ENCODE measurements around the gene STARD3. TPM values are rescaled to one million over a fixed set of nuclear protein-coding genes. Genes with fewer than 3 reads are reported as not detected.
"Not testable (repeated sequence)": the region's sequence is repeated elsewhere in the genome, so short reads cannot be mapped to it uniquely, and the experiment has no call there.

Gene STARD3
- total and polyA plus RNA-seq, 4 experiments from 2014 or later: 42.2 to 110 (median 73.8) TPM

GRCh38 chr17:39696731-39697130 is 59.8 kb downstream of the STARD3 start:
- intact Hi-C loops (cut with micrococcal nuclease): no loop called here
- no peaks in the 10 kb centered on the region for H3K9me3 ChIP-seq (ENCODE audit: control insufficient read depth in 1 of 2, low read length in 2 of 2)
- H3K27me3 Mint-ChIP-seq: peaks cover 24 to 26% of the 10 kb centered on the region in 2 donors
- H3K27me3 ChIP-seq (ENCODE audit: insufficient read depth, low read length): peaks cover 3% of the 10 kb centered on the region
- H3K4me1 Mint-ChIP-seq: peaks cover 4 to 21% (median 5%) of the 10 kb centered on the region in 4 donors
- H3K4me1 ChIP-seq (ENCODE audit: insufficient read depth, low read length): no peaks in the 10 kb centered on the region
- ChIA-PET POLR2A (ENCODE audit: partially characterized antibody) (no interaction called here), CTCF (ENCODE audit: partially characterized antibody) (interaction anchor here (1.0 kb wide), 2 partner anchors 9 to 43 kb away, joined by 3 to 4 read pairs; partner anchors contain the start of gene PGAP3)
- no peak overlapping the region for H3K27ac ChIP-seq (ENCODE audit: low read depth, low read length)
- no peaks in the 10 kb centered on the region for H3K36me3 ChIP-seq (ENCODE audit: insufficient read depth, low read length)
- no peak for DNase-seq
- no peak overlapping the region for H3K4me3 Mint-ChIP-seq
- peaks cover 2 to 4% of the 10 kb centered on the region in 2 donors for H3K36me3 Mint-ChIP-seq
- H3K9me3 Mint-ChIP-seq: no peaks in the 10 kb centered on the region
- H3K27ac Mint-ChIP-seq: no peak overlapping the region
- H3K4me3 ChIP-seq (ENCODE audit: low read length in 2 of 2): no peak overlapping the region

- CTCF ChIA-PET (ENCODE audit: partially characterized antibody): no interaction called here
- DNase-seq: no peak
- POLR2A ChIA-PET (ENCODE audit: partially characterized antibody): interaction anchor here (1.2 kb wide), 1 partner anchor 74 kb away, joined by 4 read pairs; no protein-coding TSS in a partner anchor
- Mint-ChIP-seq H3K27me3 (peaks cover 25 to 31% of the 10 kb centered on the region in 2 donors), H3K4me1 (peaks cover 4 to 21% (median 5%) of the 10 kb centered on the region in 4 donors), H3K27ac (peak overlapping the region in 1 of 7 donors; percentile 53), H3K4me3 (no peak overlapping the region), H3K36me3 (peaks cover 2 to 4% of the 10 kb centered on the region in 2 donors), H3K9me3 (no peaks in the 10 kb centered on the region)
- intact Hi-C loops (cut with micrococcal nuclease): no loop called here
- Histone ChIP-seq H3K27me3 (ENCODE audit: insufficient read depth, low read length) (peaks cover 3% of the 10 kb centered on the region), H3K27ac (ENCODE audit: low read depth, low read length) (no peak overlapping the region), H3K9me3 (ENCODE audit: control insufficient read depth in 1 of 2, low read length in 2 of 2) (no peaks in the 10 kb centered on the region), H3K4me1 (ENCODE audit: insufficient read depth, low read length) (no peaks in the 10 kb centered on the region), H3K4me3 (ENCODE audit: low read length in 2 of 2) (no peak overlapping the region), H3K36me3 (ENCODE audit: insufficient read depth, low read length) (no peaks in the 10 kb centered on the region)
Observed at GRCh38 chr17:39697961-39698360, 61.0 kb downstream of the STARD3 start.

- H3K9me3 ChIP-seq (ENCODE audit: control insufficient read depth in 1 of 2, low read length in 2 of 2); H3K36me3 Mint-ChIP-seq; H3K36me3 ChIP-seq (ENCODE audit: insufficient read depth, low read length); H3K9me3 Mint-ChIP-seq; DNase-seq; H3K27me3 ChIP-seq (ENCODE audit: insufficient read depth, low read length); H3K27ac ChIP-seq (ENCODE audit: low read depth, low read length); intact Hi-C loops (cut with micrococcal nuclease); H3K4me1 ChIP-seq (ENCODE audit: insufficient read depth, low read length); H3K4me3 ChIP-seq (ENCODE audit: low read length in 2 of 2): not testable (repeated sequence)
- Mint-ChIP-seq H3K27me3 (peaks cover 25 to 31% of the 10 kb centered on the region in 2 donors), H3K4me1 (peaks cover 4 to 24% (median 7%) of the 10 kb centered on the region in 4 donors), H3K27ac (peak overlapping the region in 1 of 7 donors; percentile 76), H3K4me3 (peak overlapping the region in 6 of 8 donors; percentile 36 to 76 (median 42))
- ChIA-PET POLR2A (ENCODE audit: partially characterized antibody) (interaction anchor here (1.2 kb wide), 2 partner anchors 11 to 76 kb away, joined by 4 to 5 read pairs; partner anchors contain the start of gene PGAP3), CTCF (ENCODE audit: partially characterized antibody) (interaction anchor here (1.0 kb wide), 1 partner anchor 29 kb away, joined by 3 read pairs; no protein-coding TSS in a partner anchor)
Observed at GRCh38 chr17:39699157-39699817, 62.3 kb downstream of the STARD3 start.

- DNase-seq: no peak
- CTCF ChIA-PET (ENCODE audit: partially characterized antibody): interaction anchor here (1.0 kb wide), 1 partner anchor 29 kb away, joined by 3 read pairs; no protein-coding TSS in a partner anchor
- no peak within 1 kb of the TSS for H3K27ac ChIP-seq (ENCODE audit: low read depth, low read length)
- H3K4me1 ChIP-seq (ENCODE audit: insufficient read depth, low read length): no peaks in the 10 kb centered on the region
- no peaks in the 10 kb centered on the region for H3K9me3 Mint-ChIP-seq
- H3K27ac Mint-ChIP-seq: peak within 1 kb of the TSS in 1 of 7 donors; percentile 76
- H3K4me1 Mint-ChIP-seq: peaks cover 4 to 29% (median 7%) of the 10 kb centered on the region in 4 donors
- H3K4me3 ChIP-seq (ENCODE audit: low read length in 2 of 2): no peak within 1 kb of the TSS
- no peaks in the 10 kb centered on the region for H3K36me3 ChIP-seq (ENCODE audit: insufficient read depth, low read length)
- no peaks in the 10 kb centered on the region for H3K9me3 ChIP-seq (ENCODE audit: control insufficient read depth in 1 of 2, low read length in 2 of 2)
- H3K27me3 Mint-ChIP-seq: peaks cover 25 to 31% of the 10 kb centered on the region in 2 donors
- POLR2A ChIA-PET (ENCODE audit: partially characterized antibody): interaction anchor here (0.6 to 1.4 kb wide), 3 partner anchors 12 to 24 kb away, joined by 3 to 5 read pairs (median 3); partner anchors contain the start of gene PGAP3
- H3K4me3 Mint-ChIP-seq: peak within 1 kb of the TSS in 6 of 8 donors; percentile 36 to 76 (median 42)
- intact Hi-C loops (cut with micrococcal nuclease): no loop called here
- H3K36me3 Mint-ChIP-seq: peaks cover 0 to 2% of the 10 kb centered on the region in 2 donors
- peaks cover 3% of the 10 kb centered on the region for H3K27me3 ChIP-seq (ENCODE audit: insufficient read depth, low read length)
Observed at GRCh38 chr17:39699818-39700147, 62.8 kb downstream of the STARD3 start, which contains the start of gene ERBB2. Gene ERBB2 (plus strand): TSS chr17:39700064. CDS start chr17:39700239, 175 bp downstream.

GRCh38 chr17:39700148-39700987 is 63.4 kb downstream of the STARD3 start:
- H3K27ac Mint-ChIP-seq: no peak overlapping the region
- no peaks in the 10 kb centered on the region for H3K9me3 Mint-ChIP-seq
- H3K36me3 ChIP-seq (ENCODE audit: insufficient read depth, low read length): no peaks in the 10 kb centered on the region
- H3K4me1 Mint-ChIP-seq: peaks cover 4 to 30% (median 7%) of the 10 kb centered on the region in 4 donors
- no peaks in the 10 kb centered on the region for H3K36me3 Mint-ChIP-seq
- H3K4me3 Mint-ChIP-seq: peak overlapping the region in 1 of 8 donors; percentile 4
- H3K4me1 ChIP-seq (ENCODE audit: insufficient read depth, low read length): no peaks in the 10 kb centered on the region
- no peaks in the 10 kb centered on the region for H3K9me3 ChIP-seq (ENCODE audit: control insufficient read depth in 1 of 2, low read length in 2 of 2)
- ChIA-PET CTCF (ENCODE audit: partially characterized antibody) (no interaction called here), POLR2A (ENCODE audit: partially characterized antibody) (interaction anchor here (0.6 to 1.4 kb wide), 4 partner anchors 12 to 59 kb away, joined by 3 to 5 read pairs (median 3); partner anchors contain the start of gene PGAP3)
- intact Hi-C loops (cut with micrococcal nuclease): no loop called here
- H3K27ac ChIP-seq (ENCODE audit: low read depth, low read length): no peak overlapping the region
- peaks cover 25 to 31% of the 10 kb centered on the region in 2 donors for H3K27me3 Mint-ChIP-seq
- H3K27me3 ChIP-seq (ENCODE audit: insufficient read depth, low read length): peaks cover 3% of the 10 kb centered on the region
- no peak overlapping the region for H3K4me3 ChIP-seq (ENCODE audit: low read length in 2 of 2)
- no peak for DNase-seq

- Histone ChIP-seq H3K27me3 (ENCODE audit: insufficient read depth, low read length) (peaks cover 3% of the 10 kb centered on the region), H3K27ac (ENCODE audit: low read depth, low read length) (no peak overlapping the region), H3K36me3 (ENCODE audit: insufficient read depth, low read length) (no peaks in the 10 kb centered on the region), H3K9me3 (ENCODE audit: control insufficient read depth in 1 of 2, low read length in 2 of 2) (no peaks in the 10 kb centered on the region), H3K4me1 (ENCODE audit: insufficient read depth, low read length) (no peaks in the 10 kb centered on the region), H3K4me3 (ENCODE audit: low read length in 2 of 2) (no peak overlapping the region)
- peaks cover 4 to 30% (median 7%) of the 10 kb centered on the region in 4 donors for H3K4me1 Mint-ChIP-seq
- no peaks in the 10 kb centered on the region for H3K9me3 Mint-ChIP-seq
- H3K27ac Mint-ChIP-seq: no peak overlapping the region
- intact Hi-C loops (cut with micrococcal nuclease): no loop called here
- no peaks in the 10 kb centered on the region for H3K36me3 Mint-ChIP-seq
- H3K27me3 Mint-ChIP-seq: peaks cover 25 to 31% of the 10 kb centered on the region in 2 donors
- POLR2A ChIA-PET (ENCODE audit: partially characterized antibody): interaction anchor here (0.7 to 1.4 kb wide), 3 partner anchors 13 to 29 kb away, joined by 3 read pairs; partner anchors contain the start of gene MIEN1
- DNase-seq: no peak
- H3K4me3 Mint-ChIP-seq: peak overlapping the region in 3 of 8 donors; percentile 4 to 25 (median 24)
- CTCF ChIA-PET (ENCODE audit: partially characterized antibody): no interaction called here
Observed at GRCh38 chr17:39701012-39701783, 64.3 kb downstream of the STARD3 start.

Data from CD4-positive, alpha-beta memory T cell (primary cell).